ENCODE data around the gene RBM19.

The RBM19 gene

DNA sequence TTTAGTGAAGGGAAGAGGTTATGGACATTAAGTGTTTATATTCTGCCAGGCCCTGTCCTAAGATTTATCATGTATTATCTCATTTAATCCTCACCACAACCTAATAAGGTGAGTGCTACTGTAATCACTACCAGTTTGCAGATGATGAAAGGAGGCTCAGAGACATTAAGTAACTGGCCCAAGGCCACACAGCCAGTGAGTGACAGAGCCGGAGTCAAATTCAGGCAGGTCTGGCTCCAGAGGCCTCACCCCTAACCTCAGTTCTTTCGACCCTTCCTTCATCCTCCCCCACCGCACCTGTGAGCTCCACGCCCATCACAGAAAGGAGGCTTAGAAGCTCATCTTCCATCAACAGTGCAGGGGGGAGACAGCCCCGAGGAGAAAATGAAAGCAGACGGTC, 197.3 kb downstream of the RBM19 start:
- TF ChIP-seq, protein P1, sequence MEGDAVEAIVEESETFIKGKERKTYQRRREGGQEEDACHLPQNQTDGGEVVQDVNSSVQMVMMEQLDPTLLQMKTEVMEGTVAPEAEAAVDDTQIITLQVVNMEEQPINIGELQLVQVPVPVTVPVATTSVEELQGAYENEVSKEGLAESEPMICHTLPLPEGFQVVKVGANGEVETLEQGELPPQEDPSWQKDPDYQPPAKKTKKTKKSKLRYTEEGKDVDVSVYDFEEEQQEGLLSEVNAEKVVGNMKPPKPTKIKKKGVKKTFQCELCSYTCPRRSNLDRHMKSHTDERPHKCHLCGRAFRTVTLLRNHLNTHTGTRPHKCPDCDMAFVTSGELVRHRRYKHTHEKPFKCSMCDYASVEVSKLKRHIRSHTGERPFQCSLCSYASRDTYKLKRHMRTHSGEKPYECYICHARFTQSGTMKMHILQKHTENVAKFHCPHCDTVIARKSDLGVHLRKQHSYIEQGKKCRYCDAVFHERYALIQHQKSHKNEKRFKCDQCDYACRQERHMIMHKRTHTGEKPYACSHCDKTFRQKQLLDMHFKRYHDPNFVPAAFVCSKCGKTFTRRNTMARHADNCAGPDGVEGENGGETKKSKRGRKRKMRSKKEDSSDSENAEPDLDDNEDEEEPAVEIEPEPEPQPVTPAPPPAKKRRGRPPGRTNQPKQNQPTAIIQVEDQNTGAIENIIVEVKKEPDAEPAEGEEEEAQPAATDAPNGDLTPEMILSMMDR (IDR thresholded peaks at IDR 0.05; ENCODE audit: insufficient read depth, low read length, poor library complexity, severe bottlenecking), result no peak
- H3K27me3 ChIP-seq (replicated peaks; ENCODE audit: control insufficient read depth, insufficient read depth, low read length), result no peaks in the 10 kb centered on the region
- no peak for DNase-seq (ENCODE audit: extremely low read depth, insufficient read length)
- H3K4me3 ChIP-seq (replicated peaks; ENCODE audit: low read depth, low read length), result no peak overlapping the region
- H3K36me3 ChIP-seq (ENCODE audit: control insufficient read depth, insufficient read depth, low read length), result no peaks in the 10 kb centered on the region

DNA sequence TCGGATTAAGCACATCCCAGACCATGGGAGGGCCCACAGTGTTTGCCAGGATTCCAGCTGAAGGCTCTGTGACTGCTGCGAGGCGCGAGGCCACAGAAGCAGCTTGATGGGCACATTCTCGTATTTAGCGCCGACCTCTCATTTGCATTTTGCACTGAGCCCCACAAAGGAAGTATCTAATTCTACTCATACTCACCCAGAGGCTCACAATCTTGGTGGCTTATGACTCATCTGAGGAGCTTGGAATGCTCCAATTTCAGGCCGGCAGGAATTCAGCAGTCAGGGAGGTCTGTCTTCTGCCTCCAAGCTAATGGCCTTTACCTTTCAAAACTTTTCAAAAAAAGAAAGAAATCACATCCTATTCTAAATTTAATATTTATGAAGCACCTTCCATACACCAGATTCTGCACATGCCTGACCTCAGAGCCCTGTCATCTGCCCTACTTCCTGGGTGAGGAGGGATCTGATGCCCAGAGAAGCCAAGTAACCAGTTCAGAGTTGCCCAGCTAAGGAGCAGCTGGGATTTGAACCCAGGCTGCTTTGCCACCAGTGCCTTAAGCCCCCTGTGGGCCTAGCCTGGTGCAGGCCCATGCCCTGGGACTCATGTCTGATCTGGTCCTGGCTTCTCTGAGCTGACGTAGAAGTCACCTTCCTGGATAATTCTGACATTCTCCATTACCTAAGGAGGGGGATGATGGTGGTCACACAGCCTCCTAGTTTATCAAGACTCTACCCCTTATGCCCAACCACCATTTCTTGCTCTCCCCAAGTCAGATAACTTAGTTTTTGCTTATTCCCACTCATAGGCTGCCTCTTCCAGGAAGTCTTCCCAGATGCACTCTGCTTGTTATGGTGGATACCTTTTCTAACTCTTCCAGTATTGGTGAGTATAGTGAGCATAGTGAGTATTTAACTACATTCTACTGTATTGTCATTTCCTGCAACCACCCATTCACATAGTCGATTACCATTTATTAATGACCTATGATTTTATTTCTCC, 198.9 kb downstream of the RBM19 start:
- no peak for DNase-seq (ENCODE audit: extremely low read depth, insufficient read length)
- TF ChIP-seq, protein P1 (IDR thresholded peaks at IDR 0.05; ENCODE audit: insufficient read depth, low read length, poor library complexity, severe bottlenecking), result no peak
- no peaks in the 10 kb centered on the region for H3K36me3 ChIP-seq (ENCODE audit: control insufficient read depth, insufficient read depth, low read length)
- H3K4me3 ChIP-seq (replicated peaks; ENCODE audit: low read depth, low read length), result no peak overlapping the region
- no peaks in the 10 kb centered on the region for H3K27me3 ChIP-seq (replicated peaks; ENCODE audit: control insufficient read depth, insufficient read depth, low read length)

Data from GM06990 (cell line).